HUES64 (cell line): Measurements from ENCODE around the gene RHOT2.

Experiments used
- H3K27ac ChIP-seq: 2 replicates; pipeline ENCODE4 v1.7.0; 2013; ENCODE audit warnings: low read depth, low read length, inconsistent platforms
- H3K27me3 ChIP-seq: 2 replicates; pipeline ENCODE4 v1.6.1; 2013; ENCODE audit warnings: mild to moderate bottlenecking, low read length; ENCODE audit not compliant: insufficient read depth
- H3K36me3 ChIP-seq: 2 replicates; pipeline ENCODE4 v1.6.1; 2013; ENCODE audit warnings: mild to moderate bottlenecking, low read length; ENCODE audit not compliant: insufficient read depth
- H3K4me1 ChIP-seq: 2 replicates; pipeline ENCODE4 v1.6.1; 2013; ENCODE audit warnings: mild to moderate bottlenecking, low read length, moderate library complexity; ENCODE audit not compliant: insufficient read depth
- H3K4me3 ChIP-seq: 2 replicates; pipeline ENCODE4 v1.5.1; 2013; ENCODE audit warnings: mild to moderate bottlenecking, low read length, moderate library complexity
- H3K9ac ChIP-seq: 2 replicates; pipeline ENCODE4 v1.6.1; 2013; ENCODE audit warnings: mild to moderate bottlenecking, low read depth, low read length
- H3K9me3 ChIP-seq: 2 replicates; pipeline ENCODE4 v1.6.1; 2013; ENCODE audit warnings: low read depth, low read length; ENCODE audit not compliant: insufficient read depth
- WGBS: fragments of 150-250, 120-280 bp; methylation state at CpG from one replicate; pipeline ENCODE4 v1.1.7; 2013; ENCODE audit warnings: missing lambda C conversion rate; 5-methylcytosine and 5-hydroxymethylcytosine counted together

Gene RHOT2

GRCh38 chr16:674214-674881 is 6.4 kb downstream of the RHOT2 start:
- 88% methylated on average over 22 of the region's 22 CpGs for whole genome bisulfite sequencing
- Histone ChIP-seq H3K4me3 (peak overlapping the region; percentile 61; the same call in 1 of the 2 replicates), H3K9ac (no peak overlapping the region; the same call in 1 of the 2 replicates), H3K27ac (peak overlapping the region; percentile 35; the same call in 1 of the 2 replicates), H3K27me3 (peaks cover 5% of the 10 kb centered on the region; the same call in 1 of the 2 replicates), H3K9me3 (no peaks in the 10 kb centered on the region), H3K36me3 (peaks cover 49% of the 10 kb centered on the region), H3K4me1 (peaks cover 6% of the 10 kb centered on the region; the same call in 1 of the 2 replicates)

GRCh38 chr16:674968-675883 is 7.3 kb downstream of the RHOT2 start, which contains the start of gene RHBDL1:
TSS of gene RHBDL1 (plus strand) at chr16:675671. CDS start at chr16:675791, 120 bp downstream.
- Histone ChIP-seq H3K36me3 (peaks cover 40% of the 10 kb centered on the region), H3K4me1 (peaks cover 6% of the 10 kb centered on the region; the same call in 1 of the 2 replicates), H3K9me3 (no peaks in the 10 kb centered on the region), H3K27me3 (peaks cover 5% of the 10 kb centered on the region; the same call in 1 of the 2 replicates), H3K27ac (peak within 1 kb of the TSS; percentile 35; the same call in 1 of the 2 replicates), H3K4me3 (peak within 1 kb of the TSS; percentile 61), H3K9ac (peak within 1 kb of the TSS; percentile 66; the same call in 1 of the 2 replicates)
- WGBS: 4% methylated on average over 73 of the region's 73 CpGs

DNA sequence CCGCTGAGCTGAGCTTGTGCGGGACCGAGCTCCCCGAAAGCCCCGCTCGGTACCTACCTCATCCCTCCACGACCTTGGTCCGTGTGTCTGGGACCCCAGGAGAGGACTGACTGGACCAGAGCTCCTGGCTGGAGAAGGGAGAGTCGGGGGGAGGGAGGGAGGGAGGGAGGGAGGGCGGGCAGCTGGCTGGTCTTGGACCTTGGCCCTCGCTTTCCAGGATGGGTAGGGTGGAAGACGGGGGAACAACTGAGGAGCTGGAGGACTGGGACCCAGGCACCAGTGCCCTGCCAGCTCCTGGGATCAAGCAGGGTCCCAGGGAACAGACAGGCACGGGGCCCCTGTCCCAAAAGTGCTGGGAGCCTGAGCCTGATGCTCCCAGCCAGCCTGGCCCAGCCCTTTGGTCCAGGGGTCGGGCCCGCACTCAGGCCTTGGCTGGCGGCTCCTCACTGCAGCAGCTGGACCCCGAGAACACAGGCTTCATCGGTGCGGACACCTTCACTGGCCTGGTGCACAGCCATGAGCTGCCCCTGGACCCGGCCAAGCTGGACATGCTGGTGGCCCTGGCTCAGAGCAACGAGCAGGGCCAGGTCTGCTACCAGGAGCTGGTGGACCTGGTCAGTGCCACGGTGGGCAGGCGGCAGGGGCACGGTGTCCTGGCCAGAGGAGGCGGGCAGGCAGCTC is 8.1 kb downstream of the RHOT2 start:
- peaks cover 5% of the 10 kb centered on the region; the same call in 1 of the 2 replicates for H3K27me3 ChIP-seq
- WGBS: 65% methylated on average over 24 of the region's 25 CpGs
- H3K9me3 ChIP-seq: no peaks in the 10 kb centered on the region
- H3K4me1 ChIP-seq: peaks cover 6% of the 10 kb centered on the region; the same call in 1 of the 2 replicates
- H3K4me3 ChIP-seq: peak overlapping the region; percentile 61
- peaks cover 32% of the 10 kb centered on the region for H3K36me3 ChIP-seq
- no peak overlapping the region for H3K27ac ChIP-seq
- peak overlapping the region; percentile 66; the same call in 1 of the 2 replicates for H3K9ac ChIP-seq

DNA sequence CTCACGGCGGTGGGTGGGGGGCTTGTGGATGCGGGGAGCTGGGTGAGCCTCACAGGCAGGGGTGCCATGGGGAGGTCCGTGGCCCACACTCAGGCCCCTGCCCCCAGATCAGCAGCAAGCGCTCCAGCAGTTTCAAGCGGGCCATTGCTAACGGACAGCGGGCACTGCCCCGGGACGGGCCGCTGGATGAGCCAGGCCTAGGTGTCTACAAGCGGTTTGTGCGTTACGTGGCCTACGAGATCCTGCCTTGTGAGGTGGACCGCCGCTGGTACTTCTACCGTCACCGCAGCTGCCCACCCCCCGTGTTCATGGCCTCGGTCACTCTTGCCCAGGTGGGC is 8.6 kb downstream of the RHOT2 start:
- Histone ChIP-seq H3K27me3 (peaks cover 5% of the 10 kb centered on the region; the same call in 1 of the 2 replicates), H3K4me3 (no peak overlapping the region), H3K4me1 (peaks cover 10% of the 10 kb centered on the region; the same call in 1 of the 2 replicates), H3K36me3 (peaks cover 30% of the 10 kb centered on the region), H3K9me3 (no peaks in the 10 kb centered on the region), H3K27ac (no peak overlapping the region), H3K9ac (no peak overlapping the region)
- WGBS: 93% methylated on average over 21 of the region's 21 CpGs

DNA sequence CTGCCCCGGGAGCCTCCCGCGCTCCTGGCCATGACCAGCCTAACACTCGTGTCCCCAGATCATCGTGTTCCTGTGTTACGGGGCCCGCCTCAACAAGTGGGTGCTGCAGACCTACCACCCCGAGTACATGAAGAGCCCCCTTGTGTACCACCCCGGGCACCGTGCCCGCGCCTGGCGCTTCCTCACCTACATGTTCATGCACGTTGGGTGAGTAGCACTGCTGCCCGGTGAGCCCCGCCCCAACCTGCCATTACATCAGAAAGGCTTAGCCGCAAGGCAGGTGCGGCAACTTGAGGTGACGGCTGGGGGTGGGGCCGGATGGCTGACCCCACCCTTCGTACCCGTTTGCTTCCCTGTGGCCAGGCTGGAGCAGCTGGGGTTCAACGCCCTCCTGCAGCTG is 9.0 kb downstream of the RHOT2 start:
- Histone ChIP-seq H3K9me3 (no peaks in the 10 kb centered on the region), H3K4me3 (no peak overlapping the region), H3K36me3 (peaks cover 31% of the 10 kb centered on the region), H3K4me1 (peaks cover 12% of the 10 kb centered on the region; the same call in 1 of the 2 replicates), H3K27me3 (peaks cover 5% of the 10 kb centered on the region; the same call in 1 of the 2 replicates), H3K9ac (no peak overlapping the region), H3K27ac (no peak overlapping the region)
- 91% methylated on average over 23 of the region's 23 CpGs for WGBS

DNA sequence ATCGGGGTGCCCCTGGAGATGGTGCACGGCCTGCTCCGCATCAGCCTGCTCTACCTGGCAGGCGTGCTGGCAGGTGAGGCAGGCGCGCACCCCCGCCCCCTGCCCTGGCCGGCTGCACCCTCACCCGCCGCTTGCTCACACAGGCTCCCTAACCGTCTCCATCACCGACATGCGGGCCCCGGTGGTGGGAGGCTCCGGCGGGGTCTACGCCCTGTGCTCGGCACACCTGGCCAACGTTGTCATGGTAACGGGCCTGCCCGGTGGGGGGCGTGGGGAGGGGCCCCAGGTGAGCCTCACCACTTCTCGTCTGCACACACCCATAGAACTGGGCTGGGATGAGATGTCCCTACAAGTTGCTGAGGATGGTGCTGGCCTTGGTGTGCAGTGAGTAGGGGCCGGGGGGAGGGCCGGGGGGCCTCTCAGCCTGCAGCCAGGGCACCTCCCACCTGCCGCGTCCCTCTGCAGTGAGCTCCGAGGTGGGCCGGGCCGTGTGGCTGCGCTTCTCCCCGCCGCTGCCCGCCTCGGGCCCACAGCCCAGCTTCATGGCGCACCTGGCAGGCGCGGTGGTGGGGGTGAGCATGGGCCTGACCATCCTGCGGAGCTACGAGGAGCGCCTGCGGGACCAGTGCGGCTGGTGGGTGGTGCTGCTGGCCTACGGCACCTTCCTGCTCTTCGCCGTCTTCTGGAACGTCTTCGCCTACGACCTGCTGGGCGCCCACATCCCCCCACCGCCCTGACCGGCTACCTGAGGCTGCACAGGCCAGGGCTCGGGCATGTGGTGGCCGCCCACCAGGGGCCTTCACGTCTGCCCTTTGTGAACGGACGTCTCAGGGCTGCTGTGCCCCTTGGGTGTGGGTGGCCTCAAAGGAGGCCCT is 9.6 kb downstream of the RHOT2 start:
- H3K36me3 ChIP-seq: peaks cover 31% of the 10 kb centered on the region
- no peak overlapping the region for H3K9ac ChIP-seq
- H3K27ac ChIP-seq: no peak overlapping the region
- peaks cover 5% of the 10 kb centered on the region; the same call in 1 of the 2 replicates for H3K27me3 ChIP-seq
- no peaks in the 10 kb centered on the region for H3K9me3 ChIP-seq
- no peak overlapping the region for H3K4me3 ChIP-seq
- 91% methylated on average over 57 of the region's 57 CpGs for WGBS
- H3K4me1 ChIP-seq: peaks cover 12% of the 10 kb centered on the region; the same call in 1 of the 2 replicates

GRCh38 chr16:678209-678857 is 10.4 kb downstream of the RHOT2 start:
- no peak overlapping the region for H3K9ac ChIP-seq

GRCh38 chr16:678858-679813 is 11.2 kb downstream of the RHOT2 start:
- Histone ChIP-seq H3K9ac (no peak overlapping the region; the same call in 1 of the 2 replicates), H3K4me3 (peak overlapping the region; percentile 62), H3K27me3 (peaks cover 5% of the 10 kb centered on the region; the same call in 1 of the 2 replicates), H3K4me1 (peaks cover 16% of the 10 kb centered on the region; the same call in 1 of the 2 replicates), H3K27ac (no peak overlapping the region; the same call in 1 of the 2 replicates), H3K36me3 (peaks cover 23% of the 10 kb centered on the region), H3K9me3 (no peaks in the 10 kb centered on the region)
- WGBS: 33% methylated on average over 49 of the region's 52 CpGs

More at GRCh38 chr16:678209-678857, 10.4 kb downstream of the RHOT2 start:
- Histone ChIP-seq H3K4me3 (no peak overlapping the region), H3K27ac (no peak overlapping the region), H3K27me3 (peaks cover 5% of the 10 kb centered on the region; the same call in 1 of the 2 replicates), H3K4me1 (peaks cover 16% of the 10 kb centered on the region; the same call in 1 of the 2 replicates), H3K9me3 (no peaks in the 10 kb centered on the region), H3K36me3 (peaks cover 31% of the 10 kb centered on the region)
- WGBS: 90% methylated on average over 21 of the region's 21 CpGs
